GM12878 (cell line): ENCODE data around the gene BBS9. TPM values are rescaled to one million over a fixed set of nuclear protein-coding genes. Genes with fewer than 3 reads are reported as not detected.

Source experiments
- ATAC-seq: fragments of 200-7000 bp; cut with Tn5 transposase; 3 replicates; pipeline ENCODE4 v1.9.1; 2020; ENCODE audit warnings: mild to moderate bottlenecking, moderate library complexity
- BruUV-seq: library from RNA; stranded (reverse); fragments of 400-500 nt; replicated peaks from 2 replicates; lab custom pipeline; 2021; lab: Mats Ljungman, UMichigan
- CTCF ChIA-PET: fragments of 300-600 bp; sonication (Branson Sonifier 250); formaldehyde crosslinking; extraction: SDS; loops from one replicate; lab custom pipeline; 2021; ENCODE audit warnings: inconsistent platforms; lab: Yijun Ruan, JAX
- POLR2A ChIA-PET: fragments of 350-600 bp; formaldehyde crosslinking; extraction: SDS; loops from one replicate; lab custom pipeline; 2021; ENCODE audit warnings: inconsistent platforms; lab: Charles Lee
- RAD21 ChIA-PET: fragments of 300-600 bp; sonication (Branson Sonifier 250); formaldehyde crosslinking; loops from one replicate; lab custom pipeline; 2023; ENCODE audit warnings: antibody characterized with exemption; ENCODE audit not compliant: unreplicated experiment; lab: Charles Lee
- SMC1A ChIA-PET: fragments of 300-600 bp; sonication (Branson Sonifier 250); formaldehyde crosslinking; loops from one replicate; lab custom pipeline; 2023; ENCODE audit not compliant: unreplicated experiment, uncharacterized antibody; lab: Charles Lee
- DNase-seq: peaks from one replicate; pipeline ENCODE4 v3.0.0-alpha.2; 2011; ENCODE audit warnings: low read depth, low spot score
- FAIRE-seq: peaks from 3 replicates; lab custom pipeline; 2011; peaks lifted over from hg19 to GRCh38; lab: Jason Lieb, UNC
- H2AFZ ChIP-seq: 2 replicates; pipeline ENCODE4 v1.6.0; 2011; ENCODE audit warnings: low read depth, low read length, control low read depth; ENCODE audit not compliant: control insufficient read depth
- H3K27ac ChIP-seq: 2 replicates; pipeline ENCODE4 v1.5.1; 2011; ENCODE audit warnings: control low read depth; ENCODE audit not compliant: control insufficient read depth, insufficient read depth
- H3K27me3 ChIP-seq, 2 experiments: replicated peaks in 1 of 2; 2 replicates each; pipeline versions ENCODE4 v1.6.0 to v1.6.1; 2011; ENCODE audit warnings: low read length in 1 of 2; ENCODE audit not compliant: control insufficient read depth in 2 of 2, insufficient read depth in 2 of 2
- H3K36me3 ChIP-seq, 2 experiments: 2 replicates each; pipeline ENCODE4 v1.5.1; 2011; ENCODE audit warnings: low read length in 1 of 2; ENCODE audit not compliant: control insufficient read depth in 2 of 2, insufficient read depth in 2 of 2
- H3K4me1 ChIP-seq: 2 replicates; pipeline ENCODE4 v1.6.1; 2011; ENCODE audit warnings: mild to moderate bottlenecking, low read length, moderate library complexity, mixed read lengths; ENCODE audit not compliant: control insufficient read depth, insufficient read depth
- H3K4me2 ChIP-seq: 2 replicates; pipeline ENCODE4 v1.6.0; 2011; ENCODE audit warnings: control low read depth; ENCODE audit not compliant: control insufficient read depth, insufficient read depth
- H3K4me3 ChIP-seq: fragments of 200-600 bp; sonication (generic); 2 replicates; pipeline ENCODE4 v1.5.1; 2016
- H3K79me2 ChIP-seq: 2 replicates; pipeline ENCODE4 v1.6.0; 2011; ENCODE audit warnings: low read length; ENCODE audit not compliant: control insufficient read depth, insufficient read depth
- H3K9ac ChIP-seq: 2 replicates; pipeline ENCODE4 v1.8.0; 2011; ENCODE audit warnings: low read length, control low read depth, mixed read lengths; ENCODE audit not compliant: control insufficient read depth, insufficient read depth
- H3K9me3 ChIP-seq: replicated peaks from 3 replicates; pipeline ENCODE4 v1.5.1; 2011; ENCODE audit warnings: mild to moderate bottlenecking, low read length; ENCODE audit not compliant: control insufficient read depth, insufficient read depth
- H4K20me1 ChIP-seq: 2 replicates; pipeline ENCODE4 v1.6.0; 2011; ENCODE audit not compliant: control insufficient read depth, insufficient read depth
- BMI1 ChIP-seq: fragments of 450-650 bp; IDR thresholded peaks from 2 replicates; pipeline ENCODE4 v1.6.1; 2016; ENCODE audit warnings: mild to moderate bottlenecking, moderate library complexity, borderline replicate concordance
- ESRRA ChIP-seq: IDR thresholded peaks from 2 replicates; pipeline ENCODE4 v1.6.1; 2012; ENCODE audit warnings: mild to moderate bottlenecking, low read length, improper control_type of control experiment
- ETV6 ChIP-seq, 2 experiments: fragments of 450-650 bp in 1 of 2; IDR thresholded peaks in 1 of 2; conservative IDR thresholded peaks in 1 of 2; 2 replicates each; pipeline ENCODE4 v1.6.1; 2014; ENCODE audit warnings: antibody characterized with exemption in 1 of 2, borderline replicate concordance in 1 of 2, low read depth in 1 of 2, mild to moderate bottlenecking in 1 of 2, moderate library complexity in 1 of 2
- GABPA ChIP-seq: IDR thresholded peaks from 2 replicates; pipeline ENCODE4 v1.6.1; 2014; ENCODE audit warnings: antibody characterized with exemption, low read depth, mild to moderate bottlenecking, inconsistent platforms
- MYC ChIP-seq: IDR thresholded peaks from 2 replicates; pipeline ENCODE4 v1.6.1; 2011; ENCODE audit warnings: mild to moderate bottlenecking, low read length, moderate library complexity, inconsistent platforms; ENCODE audit not compliant: insufficient read depth, insufficient replicate concordance, insufficient read length, severe bottlenecking
- TCF12 ChIP-seq: IDR thresholded peaks from 2 replicates; pipeline ENCODE4 v1.6.1; 2011; ENCODE audit warnings: low read depth, mild to moderate bottlenecking, low read length
- ZNF592 ChIP-seq: fragments of 450-650 bp; IDR thresholded peaks from 2 replicates; pipeline ENCODE4 v1.6.1; 2017; ENCODE audit warnings: mild to moderate bottlenecking, moderate library complexity
- WGBS: methylation state at CpG from one replicate; pipeline ENCODE4 v1.1.6; 2016; ENCODE audit warnings: low lambda C conversion rate; ENCODE audit not compliant: insufficient replicate concordance, insufficient coverage; ENCODE audit errors: missing lambda C conversion rate; 5-methylcytosine and 5-hydroxymethylcytosine counted together
- in situ Hi-C: fragments of 300-500 bp; cut with MboI; formaldehyde crosslinking; loops from 9 replicates; pipeline ENCODE4 v1.14.3; 2018; ENCODE audit warnings: mixed read lengths
- intact Hi-C: fragments of 100-400 bp; cut with micrococcal nuclease; formaldehyde crosslinking; loops from one replicate; pipeline ENCODE4 v1.14.2; 2022; ENCODE audit not compliant: unreplicated experiment
- polyA plus RNA-seq, 11 experiments: library from polyadenylated mRNA; depleted of rRNA in 4 of 11; unstranded in 6 of 11; stranded (reverse) in 5 of 11; fragments of >200 nt; fragmentation: Nextera tagmentation in 4 of 11; fragmentation: Illumina TruSeq in 1 of 11; extraction: Ambion mirVana in 4 of 11; extraction: Trizol in 1 of 11; gene quantifications; 1 replicate in 1 of 11; 2 replicates in 10 of 11; pipeline versions ENCODE4 v1.2.1 to v1.2.3, GENCODE V29; 2011 to 2016; ENCODE audit warnings: inconsistent platforms in 2 of 11, missing spikeins in 2 of 11, low read depth in 1 of 11
- total RNA-seq, 4 experiments: library from RNA; depleted of rRNA in 3 of 4; stranded (reverse); fragments of >200 nt in 3 of 4; fragmentation: Illumina TruSeq in 1 of 4; extraction: Trizol in 1 of 4; gene quantifications; 2 replicates each; pipeline versions ENCODE4 v1.2.1 to v1.2.3, GENCODE V29; 2013 to 2021

Gene BBS9
- total and polyA plus RNA-seq, 10 of the 15 experiments (the other 5 are each of a cell fraction or from before 2014, with no cell fraction given) = 1.2 to 5.6 (median 2.3) TPM

GRCh38 chr7:33326485-33326848 is 197.1 kb downstream of the BBS9 start (continued):
- TF ChIP-seq ZNF592 = no peak
- TF ChIP-seq TCF12 = no peak
- TF ChIP-seq ESRRA = no peak
- TF ChIP-seq GABPA = no peak
- no peak for TF ChIP-seq MYC
- TF ChIP-seq ETV6 (conservative IDR thresholded peaks at IDR 0.05 in 1 of 2, IDR thresholded peaks at IDR 0.05 in 1 of 2; ENCODE audit: borderline replicate concordance in 1 of 2, low read depth in 1 of 2) = no peak
- TF ChIP-seq, all 136 proteins: peak for 0

DNA sequence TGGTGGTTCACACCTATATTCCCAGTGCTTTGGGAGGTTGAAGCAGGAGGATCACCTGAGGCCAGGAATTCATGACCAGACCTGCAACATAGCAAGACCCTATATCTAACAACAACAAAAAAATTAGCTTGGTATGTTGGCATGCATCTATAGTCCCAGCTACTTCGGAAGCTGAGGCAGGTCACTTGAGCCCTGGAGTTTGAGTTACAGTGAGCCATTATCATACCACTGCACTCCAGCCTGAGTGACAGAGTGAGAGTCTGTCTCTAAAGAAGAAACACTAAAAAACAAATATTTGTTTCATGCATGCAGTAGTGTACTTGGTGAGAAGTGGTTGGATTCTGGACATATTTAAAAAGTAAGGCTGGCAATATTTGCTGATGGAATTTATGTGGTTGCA is 198.1 kb downstream of the BBS9 start:
- no peak for ATAC-seq
- Histone ChIP-seq H3K79me2 (no peaks in the 10 kb centered on the region), H3K36me3 (no peaks in the 10 kb centered on the region), H3K27ac (no peak overlapping the region), H4K20me1 (no peaks in the 10 kb centered on the region), H2AFZ (no peak overlapping the region), H3K9me3 (no peaks in the 10 kb centered on the region), H3K9ac (no peak overlapping the region), H3K4me3 (no peak overlapping the region), H3K4me2 (no peak overlapping the region)
- ChIA-PET CTCF (interaction anchor here (0.8 to 0.9 kb wide), 2 partner anchors 9 to 45 kb away, joined by 3 read pairs; no protein-coding TSS in a partner anchor), POLR2A (no interaction called here), SMC1A (no interaction called here), RAD21 (no interaction called here)
- no TSS peak for BruUV-seq
- WGBS = 11% methylated on average over 1 of the region's 1 CpG
- FAIRE-seq = no peak
- DNase-seq = no peak
- TF ChIP-seq BMI1 = no peak
- TF ChIP-seq, all 136 proteins: peak for 0
- no peaks in the 10 kb centered on the region for H3K4me1 ChIP-seq
- no peaks in the 10 kb centered on the region for H3K27me3 ChIP-seq
- in situ Hi-C loops = no loop called here
- intact Hi-C loops = no loop called here
